Glomerular visceral epithelial cell (primary cell): ENCODE data around the gene ZEB2.

Experiments
- DNase-seq: peaks from one replicate; pipeline ENCODE4 v3.0.0-alpha.2; 2016; ENCODE audit errors: extremely low spot score

Gene ZEB2

GRCh38 chr2:144496092-144496976 lies 23.6 kb downstream of the ZEB2 start:
- no peak for DNase-seq

DNA sequence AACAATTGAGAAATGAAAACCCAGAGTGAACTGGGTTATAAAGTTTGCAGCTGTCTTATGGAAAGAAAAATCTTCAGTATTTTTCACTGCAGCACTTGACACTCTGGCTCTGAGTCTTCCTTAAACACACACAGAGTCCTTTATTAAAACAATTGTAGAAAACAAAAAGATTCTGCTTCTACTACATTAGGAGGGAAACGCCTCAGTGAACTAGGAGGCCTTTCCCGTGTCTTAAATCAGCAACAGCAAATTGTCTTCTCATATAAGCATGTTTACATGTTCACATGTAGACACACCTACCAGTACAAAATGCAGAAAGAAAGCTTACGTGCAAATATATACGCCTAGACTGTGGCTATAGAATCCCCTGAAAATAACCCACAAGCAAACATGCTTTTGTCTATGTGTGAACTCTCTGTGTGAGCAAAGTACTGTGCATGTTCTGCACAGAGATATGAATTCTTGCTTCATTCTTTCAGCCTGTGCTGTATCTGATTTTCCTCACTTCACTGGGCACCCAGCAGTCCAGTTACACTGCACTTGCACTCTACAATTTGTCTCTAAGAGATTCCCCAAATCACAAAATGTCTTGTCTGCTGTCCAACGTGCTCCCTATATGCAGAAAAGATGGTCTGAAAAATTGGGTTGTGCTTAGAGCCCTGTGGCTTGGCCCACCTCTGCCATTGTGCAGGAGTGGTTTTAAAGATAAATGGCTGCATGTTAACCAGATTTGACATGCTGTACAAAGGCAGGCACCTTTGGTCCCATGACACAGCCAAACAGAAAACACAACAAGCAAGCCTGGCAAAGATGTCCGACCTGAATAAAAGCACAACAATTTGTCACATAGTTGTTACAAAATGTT lies 24.5 kb downstream of the ZEB2 start:
- no peak for DNase-seq

DNA sequence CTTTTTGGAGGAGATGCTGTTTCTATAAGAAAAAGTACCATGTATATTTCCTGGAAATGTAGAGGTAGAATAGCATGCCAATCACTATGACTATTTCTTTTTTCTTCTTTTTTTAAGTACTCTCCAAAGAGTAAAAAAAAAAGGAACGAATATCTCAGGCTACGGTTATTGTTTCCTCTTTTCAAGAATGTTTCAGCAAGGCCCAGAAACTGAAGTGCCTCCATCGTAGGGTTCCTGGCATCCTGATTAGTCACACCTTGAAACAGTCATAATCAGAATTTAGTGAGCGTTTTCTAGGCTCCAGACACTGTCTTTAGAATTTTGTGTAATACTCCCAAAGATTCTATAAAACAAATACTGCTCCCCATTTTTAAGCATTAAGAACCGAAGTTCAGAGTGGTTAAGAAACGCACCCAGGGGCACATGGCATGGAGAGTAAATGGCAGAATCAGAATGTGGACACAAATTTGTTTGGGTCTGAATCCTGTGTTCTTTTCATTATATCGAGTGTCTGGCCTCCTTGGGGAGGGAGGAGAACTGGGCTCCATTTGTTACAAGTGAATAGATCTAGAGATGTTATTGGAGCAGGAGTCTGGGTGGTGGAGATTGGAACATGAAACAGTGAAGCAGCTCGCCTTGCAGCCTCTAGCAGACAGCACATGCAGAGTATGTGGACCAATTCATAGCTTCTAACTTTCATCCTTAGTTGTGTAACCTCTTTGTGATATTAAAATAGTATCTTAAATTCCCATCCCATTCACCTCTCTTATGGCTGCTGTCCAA lies 26.7 kb downstream of the ZEB2 start:
- DNase-seq = no peak

DNA sequence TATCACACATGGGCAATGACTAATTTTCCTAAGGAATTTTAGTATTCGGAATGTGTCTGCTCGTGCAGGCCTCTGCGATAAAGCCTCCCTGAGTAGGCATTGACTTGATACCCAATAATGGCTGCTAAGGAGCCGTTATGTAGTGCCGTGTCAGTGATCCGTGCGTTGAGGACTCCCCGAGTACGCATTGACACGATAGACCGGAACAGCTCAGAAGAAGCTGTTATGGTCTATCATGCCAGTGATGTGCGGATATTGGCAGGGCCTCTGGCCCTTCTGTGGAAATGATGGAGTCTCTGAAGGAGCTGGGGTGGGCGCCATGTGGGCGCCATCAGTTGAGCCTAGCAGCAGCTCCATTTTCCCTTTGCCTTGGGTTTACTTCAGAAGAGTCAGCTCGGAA lies 29.1 kb downstream of the ZEB2 start:
- DNase-seq = no peak

- no peak for DNase-seq
Observed at GRCh38 chr2:144490017-144490416, 29.9 kb downstream of the ZEB2 start.

DNA sequence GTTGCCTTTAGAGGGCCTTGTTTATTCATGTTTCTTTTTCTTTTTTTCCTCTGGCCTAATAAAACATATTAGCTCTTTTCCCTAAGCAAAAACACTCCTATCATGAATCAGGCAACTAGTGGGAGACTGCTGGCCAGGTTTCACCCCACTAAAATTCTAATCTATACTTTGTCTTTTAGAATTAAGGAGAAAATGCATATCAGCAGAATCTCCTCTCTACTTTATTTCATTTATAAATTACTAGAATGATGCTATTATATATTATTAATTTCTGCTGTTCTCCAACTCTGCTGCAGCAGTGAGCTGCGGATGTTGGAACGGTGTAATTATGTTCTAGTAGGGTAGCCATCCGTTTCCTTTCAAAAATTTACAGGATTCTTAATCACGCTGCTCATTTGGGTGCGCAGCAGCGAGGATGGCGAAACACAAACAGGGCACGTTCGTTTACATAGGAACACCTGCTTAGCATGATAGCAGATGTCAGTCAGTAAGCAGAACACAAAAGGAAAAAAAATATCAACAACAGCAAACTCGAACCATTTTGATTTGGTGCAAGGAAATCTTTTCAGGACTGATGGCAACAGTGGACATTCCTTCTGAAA lies 30.5 kb downstream of the ZEB2 start:
- DNase-seq = no peak

DNA sequence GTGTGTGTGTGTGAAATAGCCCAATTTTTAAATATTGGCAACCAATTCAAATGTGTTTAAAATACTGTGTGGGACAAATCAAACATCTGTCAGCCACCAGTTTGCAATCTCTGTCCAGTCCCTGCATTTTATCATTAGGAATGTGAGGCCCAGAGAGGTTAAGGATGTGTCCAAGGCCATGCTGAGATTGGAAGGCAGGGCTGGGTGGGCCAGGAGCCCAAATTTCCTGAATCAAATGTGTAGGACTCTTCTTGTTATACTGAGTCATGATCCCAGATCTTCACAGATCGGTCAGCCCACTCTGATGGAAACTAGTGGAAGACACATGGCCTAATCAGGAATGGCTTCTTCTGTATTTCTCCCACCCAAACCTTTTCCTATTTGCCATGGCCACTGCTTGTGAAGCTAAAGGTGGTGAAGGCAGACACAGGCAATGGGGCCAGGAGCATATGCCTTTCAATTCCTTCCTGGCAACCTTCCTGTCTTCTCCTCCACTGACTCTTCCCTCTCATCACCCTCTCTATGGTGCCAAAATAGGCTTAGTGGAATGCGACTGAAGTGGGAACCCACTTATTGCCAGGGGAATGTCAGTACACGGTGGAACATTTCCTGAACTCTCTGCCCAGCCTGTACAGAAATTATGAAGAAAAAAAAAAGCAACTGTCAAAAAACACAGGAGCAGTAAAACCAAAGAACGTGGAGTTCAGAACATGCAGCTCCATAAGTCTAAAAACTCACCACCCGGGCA lies 35.5 kb downstream of the ZEB2 start:
- DNase-seq = no peak

DNA sequence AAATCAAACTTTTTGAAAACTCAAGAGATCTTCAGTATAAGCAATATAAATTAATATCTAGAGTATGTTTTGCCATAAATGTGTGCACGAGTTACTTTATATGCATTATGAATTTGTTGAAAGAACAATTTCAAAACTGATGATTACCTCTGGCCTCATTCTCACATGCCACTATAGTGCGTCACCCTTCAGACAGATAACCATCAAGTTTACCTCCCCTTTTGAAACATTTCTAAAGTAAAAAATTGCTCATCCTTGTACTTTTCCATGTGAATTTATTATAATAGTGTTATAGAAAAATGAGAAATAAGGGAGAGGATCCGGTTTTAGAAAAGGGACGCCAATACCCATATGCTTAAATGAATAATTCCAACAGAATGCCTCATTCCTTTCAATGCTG lies 38.3 kb downstream of the ZEB2 start:
- no peak for DNase-seq

DNA sequence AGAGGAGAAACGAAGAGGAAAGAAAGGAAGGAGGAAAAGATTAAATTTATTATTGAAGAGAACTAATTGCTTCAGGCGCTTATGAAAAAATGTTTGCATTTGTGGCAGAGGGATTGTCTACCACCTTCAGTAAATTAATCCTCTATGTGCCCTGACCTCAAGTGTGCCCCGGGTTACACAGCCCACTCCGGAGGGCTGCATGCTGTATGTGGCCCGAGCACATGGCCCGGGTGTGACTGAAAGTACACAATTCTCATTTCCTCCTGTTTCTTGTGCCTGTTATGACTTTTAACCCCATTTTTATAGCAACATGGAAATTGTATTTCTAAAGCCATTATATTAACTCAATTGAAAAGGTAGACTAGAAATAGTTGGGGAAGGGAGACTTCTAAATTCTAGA lies 38.8 kb downstream of the ZEB2 start:
- no peak for DNase-seq

DNA sequence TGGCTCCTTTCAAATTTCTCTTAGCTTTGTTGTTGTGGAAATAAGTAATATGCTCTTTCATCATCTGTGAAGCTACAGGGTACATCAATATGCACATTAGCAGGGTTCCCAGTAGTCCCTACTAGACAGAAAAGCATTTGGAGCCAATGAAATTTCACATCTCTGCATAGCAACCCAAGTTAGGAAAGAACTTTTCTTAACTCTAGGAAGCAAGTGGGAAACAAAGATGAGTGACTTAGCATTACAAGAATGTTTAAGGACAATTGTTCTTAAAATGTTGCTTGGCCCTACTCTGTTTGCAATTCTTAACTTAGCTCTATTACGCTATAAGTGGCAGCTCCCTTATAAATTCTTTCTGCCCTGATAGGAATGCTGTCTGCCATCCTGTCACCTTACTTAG lies 39.6 kb downstream of the ZEB2 start:
- no peak for DNase-seq

DNA sequence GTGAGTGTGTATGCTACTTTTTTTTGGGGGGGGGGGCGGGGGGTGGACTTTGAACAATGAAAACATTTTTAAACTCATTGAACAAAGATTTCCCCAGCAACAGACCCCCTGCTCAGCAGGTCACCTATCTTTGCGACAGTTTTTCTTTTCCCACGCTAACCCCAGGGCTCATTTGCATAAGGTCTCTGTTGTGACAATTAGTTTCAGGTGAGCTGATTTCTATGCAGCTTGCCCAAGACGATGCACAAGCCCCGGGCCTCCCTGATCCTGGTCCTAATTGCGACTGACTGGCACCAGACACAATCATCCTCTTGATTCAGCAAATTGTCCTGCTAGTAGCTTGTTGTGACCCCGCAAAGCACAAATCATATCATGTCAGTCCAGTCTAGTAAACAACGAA lies 40.3 kb downstream of the ZEB2 start:
- DNase-seq = no peak

- peak; percentile 72 for DNase-seq
Observed at GRCh38 chr2:144479138-144479537, 40.8 kb downstream of the ZEB2 start.

- DNase-seq = peak; percentile 87
Observed at GRCh38 chr2:144477957-144478311, 42.0 kb downstream of the ZEB2 start.

DNA sequence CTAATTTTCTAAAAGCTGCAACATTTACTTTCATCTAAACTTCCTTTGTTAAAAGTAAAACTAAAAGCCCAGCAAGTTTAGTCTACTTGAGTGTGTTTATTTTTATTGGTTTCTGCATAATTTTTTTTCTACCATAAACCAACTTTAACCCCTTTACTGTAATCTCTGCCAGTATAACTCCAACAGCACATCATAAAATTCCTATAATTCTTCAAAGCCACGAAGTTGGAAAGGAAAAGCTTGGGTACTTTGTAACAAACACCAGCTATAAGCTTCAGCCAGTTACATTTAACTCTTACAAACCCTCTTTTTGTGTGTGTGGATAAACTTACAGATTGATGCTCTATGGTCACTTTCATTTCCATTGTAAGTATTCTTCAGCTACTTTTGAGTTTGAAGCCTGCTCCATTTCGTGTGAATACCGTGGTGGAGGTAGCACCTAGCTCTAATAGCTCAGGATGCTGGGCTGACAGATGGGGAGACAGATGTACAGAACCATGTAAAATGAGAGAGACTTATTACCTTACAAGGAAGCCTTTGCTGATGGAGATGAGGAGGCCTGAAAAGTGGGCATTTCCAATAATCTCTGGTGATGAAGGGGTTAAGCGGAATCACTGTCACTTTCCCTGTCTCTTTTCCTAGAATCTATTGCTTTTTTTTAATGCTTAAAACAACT lies 42.5 kb downstream of the ZEB2 start:
- DNase-seq = no peak

DNA sequence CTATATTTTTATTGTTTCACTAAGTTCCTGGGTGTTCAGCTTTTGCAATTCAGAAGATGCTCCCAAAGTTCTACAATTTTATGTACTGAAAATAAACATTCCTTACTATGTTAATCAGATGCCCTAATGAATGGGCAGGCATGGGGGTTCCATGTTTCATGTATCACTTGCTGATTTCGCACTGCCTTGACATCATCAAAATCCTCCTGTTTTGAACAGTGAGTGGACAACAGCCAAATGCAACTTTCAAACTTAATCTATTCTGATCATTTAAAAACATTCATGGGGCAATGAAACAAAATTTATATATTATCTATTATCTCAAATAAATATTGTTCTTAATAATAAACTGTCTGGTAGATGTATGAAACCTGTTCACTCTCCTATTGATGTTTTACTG lies 43.2 kb downstream of the ZEB2 start:
- no peak for DNase-seq

- no peak for DNase-seq
Observed at GRCh38 chr2:144475569-144476275, 44.2 kb downstream of the ZEB2 start.

- DNase-seq = no peak
Observed at GRCh38 chr2:144475044-144475443, 44.9 kb downstream of the ZEB2 start.

DNA sequence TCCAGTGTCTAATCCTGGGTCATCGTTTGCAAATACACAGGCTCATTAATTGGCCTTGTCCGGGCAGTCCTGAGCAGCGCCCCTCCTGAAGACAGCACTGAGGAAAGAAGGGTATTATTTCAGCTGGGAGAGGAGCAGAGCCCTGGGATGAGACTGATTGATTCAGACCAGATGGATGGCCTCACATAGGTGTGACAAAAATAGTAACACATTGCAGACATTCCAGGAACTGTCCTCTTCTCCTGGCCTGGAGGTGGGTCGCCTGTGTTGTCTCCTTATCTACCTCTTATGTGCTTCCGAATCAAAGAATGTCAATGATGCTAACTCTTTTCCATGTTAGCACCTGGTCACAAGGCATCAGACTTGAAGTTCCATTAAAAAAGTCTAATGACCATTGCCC lies 45.9 kb downstream of the ZEB2 start:
- no peak for DNase-seq

GRCh38 chr2:144472911-144473310 lies 47.0 kb downstream of the ZEB2 start:
- no peak for DNase-seq

GRCh38 chr2:144472046-144472412 lies 47.9 kb downstream of the ZEB2 start:
- no peak for DNase-seq
